ENCODE results near the gene ZNF609. TPM values are rescaled to one million over a fixed set of nuclear protein-coding genes. Genes with fewer than 3 reads are reported as not detected.

ZNF609 gene
- total and polyA plus RNA-seq, 2 of the 13 experiments (the other 11 are each of a cell fraction or from before 2014, with no cell fraction given): 8.9 to 9.9 TPM

GRCh38 chr15:64713592-64713991 lies 253.2 kb downstream of the ZNF609 start:
- H3K4me2 ChIP-seq (ENCODE audit: low read depth, low read length): 0 out of 2 replicates have a peak overlapping the region, but pooled peaks have one; percentile 3
- no peak overlapping the region for H3K27ac ChIP-seq (ENCODE audit: extremely low read length, insufficient read depth, low read length)
- H3K27me3 ChIP-seq (ENCODE audit: control insufficient read depth in 1 of 2, insufficient read depth in 2 of 2, low read length in 2 of 2): no peaks in the 10 kb centered on the region
- WGBS (ENCODE audit: low lambda C conversion rate): 52% methylated on average over 6 of the region's 6 CpGs
- no peak overlapping the region for H3K9ac ChIP-seq (ENCODE audit: insufficient read depth, low read depth, low read length)
- BruUV-seq (replicated peaks): no TSS peak
- H3K36me3 ChIP-seq (replicated peaks in 1 of 2; ENCODE audit: control insufficient read depth in 1 of 2, insufficient read depth in 2 of 2, low read length in 2 of 2): no peaks in the 10 kb centered on the region
- H3K4me3 ChIP-seq (replicated peaks in 1 of 3; ENCODE audit: insufficient read depth in 1 of 3, low read depth in 2 of 3, low read length in 3 of 3): no peak overlapping the region
- in situ Hi-C loops (cut with HindIII; ENCODE audit: extremely low pct_ligation_motif_present, low pct_unique_long_range_greater_than_20kb) (no loop called here), intact Hi-C loops (cut with micrococcal nuclease; ENCODE audit: unreplicated experiment) (no loop called here)
- no peak overlapping the region for H2AFZ ChIP-seq (ENCODE audit: low read length)
- ATAC-seq (no peak), FAIRE-seq (no peak), DNase-seq (ENCODE audit: low spot score) (no peak)
- no peak for TF ChIP-seq ETV6 (CRISPR knock-in tag; conservative IDR thresholded peaks at IDR 0.05)
- no peak for TF ChIP-seq MED1 (CRISPR knock-in tag; IDR thresholded peaks at IDR 0.05)
- TF ChIP-seq U2AF2 (IDR thresholded peaks at IDR 0.05; ENCODE audit: low read depth, low read length): no peak
- no peak for TF ChIP-seq JUNB (CRISPR knock-in tag; IDR thresholded peaks at IDR 0.05; ENCODE audit: borderline replicate concordance)
- no peak for TF ChIP-seq NR3C1 (CRISPR knock-in tag; IDR thresholded peaks at IDR 0.05)
- TF ChIP-seq ZNF432 (CRISPR knock-in tag; IDR thresholded peaks at IDR 0.05; ENCODE audit: borderline replicate concordance): no peak
- TF ChIP-seq, protein P1, sequence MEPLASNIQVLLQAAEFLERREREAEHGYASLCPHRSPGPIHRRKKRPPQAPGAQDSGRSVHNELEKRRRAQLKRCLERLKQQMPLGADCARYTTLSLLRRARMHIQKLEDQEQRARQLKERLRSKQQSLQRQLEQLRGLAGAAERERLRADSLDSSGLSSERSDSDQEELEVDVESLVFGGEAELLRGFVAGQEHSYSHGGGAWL (CRISPR knock-in tag; IDR thresholded peaks at IDR 0.05): no peak
- TF ChIP-seq RFXANK (CRISPR knock-in tag; IDR thresholded peaks at IDR 0.05): no peak
- TF ChIP-seq ATM (IDR thresholded peaks at IDR 0.05; ENCODE audit: borderline replicate concordance): no peak
- TF ChIP-seq ZNF326 (CRISPR knock-in tag; IDR thresholded peaks at IDR 0.05; ENCODE audit: borderline replicate concordance): no peak
- ChIA-PET POLR2A (interaction anchor here (0.6 kb wide), 1 partner anchor 21 kb away, joined by 5 read pairs; no protein-coding TSS in a partner anchor), CTCF (ENCODE audit: low intra/inter-chr PET ratio, low total read pairs) (no interaction called here)
- H3K4me1 ChIP-seq (ENCODE audit: insufficient read depth, low read length): peaks cover 25% of the 10 kb centered on the region
- no peaks in the 10 kb centered on the region for H4K20me1 ChIP-seq (ENCODE audit: insufficient read depth, low read length)
- no peaks in the 10 kb centered on the region for H3K79me2 ChIP-seq (ENCODE audit: insufficient read depth, low read length)
- no peaks in the 10 kb centered on the region for H3K9me3 ChIP-seq (ENCODE audit: low read length)

DNA sequence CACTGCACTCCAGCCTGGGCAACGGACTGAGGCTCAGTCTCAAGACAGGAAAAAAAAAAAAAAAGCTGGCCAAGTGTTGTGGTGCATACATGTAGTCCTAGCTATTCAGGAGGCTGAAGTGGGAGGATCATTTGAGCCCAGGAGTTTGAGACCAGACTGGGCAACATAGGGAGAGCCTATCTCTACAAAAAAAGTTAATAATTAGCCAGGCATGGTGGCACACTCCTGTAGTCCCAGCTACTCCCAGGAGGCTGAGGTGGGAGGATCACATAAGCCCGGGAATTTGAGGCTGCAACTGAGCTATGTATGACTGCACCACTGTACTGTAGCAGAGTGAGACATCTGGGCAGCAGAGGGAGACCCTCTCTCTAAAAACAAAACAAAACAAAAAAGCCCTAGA lies 256.1 kb downstream of the ZNF609 start:
- intact Hi-C loops (cut with micrococcal nuclease; ENCODE audit: unreplicated experiment): no loop called here
- no peak overlapping the region for H3K27ac ChIP-seq (ENCODE audit: extremely low read length, insufficient read depth, low read length)
- H3K27me3 ChIP-seq (ENCODE audit: control insufficient read depth in 1 of 2, insufficient read depth in 2 of 2, low read length in 2 of 2): no peaks in the 10 kb centered on the region
- BruUV-seq (replicated peaks): no TSS peak
- H3K9me3 ChIP-seq (ENCODE audit: low read length): no peaks in the 10 kb centered on the region
- no peak overlapping the region for H3K4me2 ChIP-seq (ENCODE audit: low read depth, low read length)
- H3K36me3 ChIP-seq (replicated peaks in 1 of 2; ENCODE audit: control insufficient read depth in 1 of 2, insufficient read depth in 2 of 2, low read length in 2 of 2): no peaks in the 10 kb centered on the region
- no peak overlapping the region for H3K9ac ChIP-seq (ENCODE audit: insufficient read depth, low read depth, low read length)
- peak; percentile 41 for DNase-seq (ENCODE audit: low spot score)
- WGBS (ENCODE audit: low lambda C conversion rate): 37% methylated on average over 2 of the region's 2 CpGs
- H3K79me2 ChIP-seq (ENCODE audit: insufficient read depth, low read length): no peaks in the 10 kb centered on the region
- CTCF ChIA-PET (ENCODE audit: low intra/inter-chr PET ratio, low total read pairs): no interaction called here
- in situ Hi-C loops (cut with HindIII; ENCODE audit: extremely low pct_ligation_motif_present, low pct_unique_long_range_greater_than_20kb): no loop called here
- peaks cover 25% of the 10 kb centered on the region for H3K4me1 ChIP-seq (ENCODE audit: insufficient read depth, low read length)
- no peak for FAIRE-seq
- no peak overlapping the region for H2AFZ ChIP-seq (ENCODE audit: low read length)
- H4K20me1 ChIP-seq (ENCODE audit: insufficient read depth, low read length): no peaks in the 10 kb centered on the region
- POLR2A ChIA-PET: interaction anchor here (2.1 kb wide), 1 partner anchor 13 kb away, joined by 6 read pairs; no protein-coding TSS in a partner anchor
- H3K4me3 ChIP-seq (replicated peaks in 1 of 3; ENCODE audit: insufficient read depth in 1 of 3, low read depth in 2 of 3, low read length in 3 of 3): no peak overlapping the region
- ATAC-seq: peak; percentile 78
- TF ChIP-seq ZNF121 (CRISPR knock-in tag; IDR thresholded peaks at IDR 0.05): peak; percentile 95
- TF ChIP-seq, protein P2, sequence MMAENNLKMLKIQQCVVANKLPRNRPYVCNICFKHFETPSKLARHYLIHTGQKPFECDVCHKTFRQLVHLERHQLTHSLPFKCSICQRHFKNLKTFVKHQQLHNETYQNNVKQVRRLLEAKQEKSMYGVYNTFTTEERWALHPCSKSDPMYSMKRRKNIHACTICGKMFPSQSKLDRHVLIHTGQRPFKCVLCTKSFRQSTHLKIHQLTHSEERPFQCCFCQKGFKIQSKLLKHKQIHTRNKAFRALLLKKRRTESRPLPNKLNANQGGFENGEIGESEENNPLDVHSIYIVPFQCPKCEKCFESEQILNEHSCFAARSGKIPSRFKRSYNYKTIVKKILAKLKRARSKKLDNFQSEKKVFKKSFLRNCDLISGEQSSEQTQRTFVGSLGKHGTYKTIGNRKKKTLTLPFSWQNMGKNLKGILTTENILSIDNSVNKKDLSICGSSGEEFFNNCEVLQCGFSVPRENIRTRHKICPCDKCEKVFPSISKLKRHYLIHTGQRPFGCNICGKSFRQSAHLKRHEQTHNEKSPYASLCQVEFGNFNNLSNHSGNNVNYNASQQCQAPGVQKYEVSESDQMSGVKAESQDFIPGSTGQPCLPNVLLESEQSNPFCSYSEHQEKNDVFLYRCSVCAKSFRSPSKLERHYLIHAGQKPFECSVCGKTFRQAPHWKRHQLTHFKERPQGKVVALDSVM (CRISPR knock-in tag; IDR thresholded peaks at IDR 0.05): peak; percentile 99
- TF ChIP-seq, protein P3, sequence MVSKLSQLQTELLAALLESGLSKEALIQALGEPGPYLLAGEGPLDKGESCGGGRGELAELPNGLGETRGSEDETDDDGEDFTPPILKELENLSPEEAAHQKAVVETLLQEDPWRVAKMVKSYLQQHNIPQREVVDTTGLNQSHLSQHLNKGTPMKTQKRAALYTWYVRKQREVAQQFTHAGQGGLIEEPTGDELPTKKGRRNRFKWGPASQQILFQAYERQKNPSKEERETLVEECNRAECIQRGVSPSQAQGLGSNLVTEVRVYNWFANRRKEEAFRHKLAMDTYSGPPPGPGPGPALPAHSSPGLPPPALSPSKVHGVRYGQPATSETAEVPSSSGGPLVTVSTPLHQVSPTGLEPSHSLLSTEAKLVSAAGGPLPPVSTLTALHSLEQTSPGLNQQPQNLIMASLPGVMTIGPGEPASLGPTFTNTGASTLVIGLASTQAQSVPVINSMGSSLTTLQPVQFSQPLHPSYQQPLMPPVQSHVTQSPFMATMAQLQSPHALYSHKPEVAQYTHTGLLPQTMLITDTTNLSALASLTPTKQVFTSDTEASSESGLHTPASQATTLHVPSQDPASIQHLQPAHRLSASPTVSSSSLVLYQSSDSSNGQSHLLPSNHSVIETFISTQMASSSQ (IDR thresholded peaks at IDR 0.05; ENCODE audit: low read depth): peak; percentile 76
- TF ChIP-seq, protein P3 (CRISPR knock-in tag; IDR thresholded peaks at IDR 0.05; ENCODE audit: borderline replicate concordance): peak; percentile 76; the same call in 1 of the 2 replicates
